GM11168 (cell line): ENCODE results near the gene KRT83.
"Not testable (repeated sequence)": the region's sequence is repeated elsewhere in the genome, so short reads cannot be mapped to it uniquely, and the experiment has no call there.

Experiments used
- in situ Hi-C: fragments of 300-500 bp; cut with MboI; formaldehyde crosslinking; loops from one replicate; pipeline ENCODE4 v1.12.0; 2022; ENCODE audit warnings: low sequenced_read_pairs; ENCODE audit not compliant: unreplicated experiment

The KRT83 gene

GRCh38 chr12:52356031-52356761 lies 35.0 kb upstream of the KRT83 start:
- in situ Hi-C loops = no loop called here

- in situ Hi-C loops = no loop called here
Observed at GRCh38 chr12:52355176-52355575, 34.0 kb upstream of the KRT83 start.

GRCh38 chr12:52354200-52354599 lies 33.0 kb upstream of the KRT83 start:
- in situ Hi-C loops = no loop called here

- in situ Hi-C loops = no loop called here
Observed at GRCh38 chr12:52353766-52354165, 32.6 kb upstream of the KRT83 start.

- in situ Hi-C loops = no loop called here
Observed at GRCh38 chr12:52352951-52353350, 31.8 kb upstream of the KRT83 start.

- in situ Hi-C loops = no loop called here
Observed at GRCh38 chr12:52351196-52352059, 30.2 kb upstream of the KRT83 start.

- in situ Hi-C loops = no loop called here
Observed at GRCh38 chr12:52350786-52351185, 29.6 kb upstream of the KRT83 start.

GRCh38 chr12:52350021-52350620 lies 28.9 kb upstream of the KRT83 start:
- in situ Hi-C loops = no loop called here

- in situ Hi-C loops = no loop called here
Observed at GRCh38 chr12:52349196-52349595, 28.0 kb upstream of the KRT83 start.

- in situ Hi-C loops = no loop called here
Observed at GRCh38 chr12:52347551-52348510, 26.6 kb upstream of the KRT83 start.

GRCh38 chr12:52347016-52347415 lies 25.8 kb upstream of the KRT83 start:
- in situ Hi-C loops = no loop called here

- in situ Hi-C loops = no loop called here
Observed at GRCh38 chr12:52346593-52346992, 25.4 kb upstream of the KRT83 start.

GRCh38 chr12:52345041-52345440 lies 23.8 kb upstream of the KRT83 start:
- in situ Hi-C loops = not testable (repeated sequence)

GRCh38 chr12:52344111-52344510 lies 22.9 kb upstream of the KRT83 start:
- in situ Hi-C loops = no loop called here

- in situ Hi-C loops = no loop called here
Observed at GRCh38 chr12:52343550-52343949, 22.4 kb upstream of the KRT83 start.

- in situ Hi-C loops = no loop called here
Observed at GRCh38 chr12:52342781-52343490, 21.7 kb upstream of the KRT83 start.

GRCh38 chr12:52341066-52341580 lies 19.9 kb upstream of the KRT83 start:
- in situ Hi-C loops = no loop called here

GRCh38 chr12:52338241-52338960 lies 17.2 kb upstream of the KRT83 start:
- in situ Hi-C loops = no loop called here

- in situ Hi-C loops = no loop called here
Observed at GRCh38 chr12:52337054-52337453, 15.9 kb upstream of the KRT83 start.
